ENCODE results near the gene SLC12A1. TPM values are rescaled to one million over a fixed set of nuclear protein-coding genes. Genes with fewer than 3 reads are reported as not detected.

The SLC12A1 gene
- polyA plus RNA-seq, 4 donors: 346 to 671 (median 502) TPM

GRCh38 chr15:48239334-48239733, 33.2 kb downstream of the SLC12A1 start:
- DNase-seq (ENCODE audit: low read depth in 4 of 4, low spot score in 3 of 4): no peak

DNA sequence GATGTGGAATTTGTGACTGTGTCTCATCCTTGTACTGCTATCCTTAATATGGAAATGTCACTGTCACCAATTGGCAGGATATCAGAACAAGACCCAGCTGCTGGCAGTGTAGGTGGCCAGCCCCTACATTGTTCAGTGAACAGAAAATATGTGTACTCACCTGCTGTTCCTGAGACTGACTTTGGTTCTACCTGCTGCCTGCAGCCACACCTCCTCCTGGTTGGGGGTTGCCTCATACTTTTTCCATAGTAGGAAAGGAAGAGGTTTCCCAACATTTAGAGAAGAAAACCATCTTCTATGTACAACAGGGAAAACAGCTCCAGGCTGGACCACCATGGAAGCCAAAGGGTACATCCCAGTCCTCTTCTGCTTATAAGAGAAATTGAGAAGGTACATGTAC, 35.9 kb downstream of the SLC12A1 start:
- DNase-seq (ENCODE audit: low read depth in 4 of 4, low spot score in 3 of 4): no peak

DNA sequence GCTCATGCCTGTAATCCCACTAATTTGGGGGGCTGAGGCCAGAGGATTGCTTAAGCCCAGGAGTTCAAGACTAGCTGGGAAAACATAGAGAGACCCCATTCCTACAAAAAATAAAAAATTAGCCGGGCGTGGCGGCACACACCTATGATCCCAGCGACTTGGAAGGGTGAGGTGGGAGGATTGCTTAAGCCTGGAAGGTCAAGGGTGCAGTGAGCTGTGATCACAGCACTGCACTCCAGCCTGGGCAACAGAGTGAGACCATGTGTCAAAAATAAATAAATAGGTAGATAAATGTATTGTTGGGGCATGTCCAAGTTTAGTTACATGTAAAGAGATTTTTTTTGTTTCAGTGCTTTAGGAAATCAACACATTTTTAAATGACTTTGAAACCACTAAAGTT, 36.4 kb downstream of the SLC12A1 start:
- DNase-seq (ENCODE audit: low read depth in 4 of 4, low spot score in 3 of 4): no peak

GRCh38 chr15:48244921-48245320, 38.8 kb downstream of the SLC12A1 start:
- DNase-seq (ENCODE audit: low read depth in 4 of 4, low spot score in 3 of 4): no peak

GRCh38 chr15:48248414-48248813, 42.3 kb downstream of the SLC12A1 start:
- DNase-seq (ENCODE audit: low read depth in 4 of 4, low spot score in 3 of 4): no peak

- DNase-seq (ENCODE audit: low read depth in 4 of 4, low spot score in 3 of 4): peak; percentile 28 to 65 (median 60)
Measured at GRCh38 chr15:48250640-48251076, 44.6 kb downstream of the SLC12A1 start.

DNA sequence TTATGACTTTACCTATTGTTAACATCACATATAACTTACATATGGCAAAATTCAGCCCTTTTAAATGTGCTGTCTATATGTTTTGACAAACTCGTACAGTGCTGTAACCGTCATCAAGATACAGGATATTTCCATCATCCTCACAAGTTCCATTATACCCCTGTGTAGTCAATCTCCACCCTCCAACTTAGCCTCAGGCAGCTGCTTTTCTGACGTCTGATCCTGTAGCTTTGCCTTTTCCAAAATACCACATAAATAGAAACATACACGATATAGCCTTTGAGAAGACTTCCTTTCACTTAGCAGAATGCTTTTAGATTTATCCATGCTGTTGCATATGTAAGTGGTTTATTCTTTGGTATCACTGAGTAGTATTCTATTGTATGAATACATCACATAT, 47.1 kb downstream of the SLC12A1 start:
- no peak for DNase-seq (ENCODE audit: low read depth in 4 of 4, low spot score in 3 of 4)

DNA sequence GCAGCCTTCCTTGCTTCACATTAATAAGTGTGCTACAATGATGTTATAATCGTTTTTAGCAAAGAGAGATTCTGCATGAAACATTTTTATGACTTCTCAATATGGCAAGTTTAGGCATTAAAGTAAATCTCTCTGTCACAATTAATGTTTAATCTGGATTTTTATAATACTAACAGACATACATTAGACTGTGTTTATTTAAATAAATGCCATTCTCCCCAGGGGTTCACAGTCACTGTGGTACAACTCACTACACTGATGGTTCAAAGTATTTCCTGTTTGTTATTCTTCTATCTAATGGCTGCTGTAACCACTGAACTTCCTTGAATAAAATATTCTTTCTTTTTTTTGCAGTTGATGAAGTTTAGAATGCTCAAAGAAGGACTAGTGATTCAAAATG, 59.0 kb downstream of the SLC12A1 start:
- DNase-seq (ENCODE audit: low read depth in 4 of 4, low spot score in 3 of 4): no peak

GRCh38 chr15:48266024-48266689, 60.1 kb downstream of the SLC12A1 start:
- DNase-seq (ENCODE audit: low read depth in 4 of 4, low spot score in 3 of 4): no peak

DNA sequence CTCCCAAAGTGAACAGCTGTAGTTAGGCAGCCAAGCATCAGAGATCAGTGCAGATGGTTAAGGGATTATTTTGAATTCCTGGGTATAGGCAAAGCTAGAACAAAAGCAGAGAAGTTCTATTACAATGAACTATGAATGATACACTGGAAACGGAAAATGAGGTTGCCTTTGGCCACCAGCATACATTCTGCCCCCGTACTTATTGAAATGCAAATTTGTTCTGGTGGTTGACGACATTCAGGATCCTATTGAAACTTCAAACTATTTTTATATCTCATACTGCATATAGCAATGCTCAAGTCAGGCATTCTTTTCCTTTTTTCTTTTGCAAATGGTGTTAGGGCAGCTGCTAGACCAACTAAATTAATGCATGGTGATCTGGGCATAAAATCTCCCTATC, 61.7 kb downstream of the SLC12A1 start:
- DNase-seq (ENCODE audit: low read depth in 4 of 4, low spot score in 3 of 4): no peak

GRCh38 chr15:48273049-48273448, 66.9 kb downstream of the SLC12A1 start:
- no peak for DNase-seq (ENCODE audit: low read depth in 4 of 4, low spot score in 3 of 4)

DNA sequence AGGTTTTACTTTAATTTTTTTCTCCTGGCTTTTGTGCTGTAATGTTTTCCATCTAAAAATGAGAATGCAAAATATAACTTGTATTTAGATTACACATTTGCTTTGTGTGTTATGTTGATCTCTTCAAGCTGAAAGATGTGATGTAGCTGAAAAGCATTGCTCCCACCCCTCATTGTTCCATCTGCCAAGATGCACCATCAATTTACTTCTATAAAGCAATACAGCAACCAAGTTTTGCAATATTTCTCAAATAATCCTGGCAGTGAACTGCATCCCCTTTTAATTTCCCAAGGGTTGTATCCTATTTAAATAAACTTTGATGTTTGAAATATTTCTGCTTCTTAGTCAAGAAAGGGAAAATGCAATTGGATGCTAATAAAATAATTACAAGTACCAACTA, 72.6 kb downstream of the SLC12A1 start:
- DNase-seq (ENCODE audit: low read depth in 4 of 4, low spot score in 3 of 4): no peak

- DNase-seq (ENCODE audit: low read depth in 4 of 4, low spot score in 3 of 4): no peak
Measured at GRCh38 chr15:48279608-48280007, 73.5 kb downstream of the SLC12A1 start.

DNA sequence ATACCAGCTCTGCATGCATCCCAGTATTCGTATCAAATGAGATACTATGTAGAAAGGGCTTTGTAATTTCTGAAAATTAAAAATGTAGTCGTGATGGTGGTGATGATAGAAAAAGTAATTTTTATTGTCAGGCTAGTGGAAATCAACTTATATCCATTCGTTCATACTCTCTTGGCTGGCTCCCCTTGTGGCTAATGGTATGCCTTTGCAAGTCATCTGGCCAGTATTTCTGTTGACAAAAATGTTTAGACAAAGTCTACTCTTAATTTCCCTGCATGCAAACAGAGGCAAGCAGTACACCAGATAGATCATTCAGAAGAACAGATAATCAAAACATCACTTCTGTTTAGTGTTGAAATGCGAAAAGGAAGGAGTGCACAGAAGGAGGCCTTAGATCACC, 75.6 kb downstream of the SLC12A1 start:
- no peak for DNase-seq (ENCODE audit: low read depth in 4 of 4, low spot score in 3 of 4)

- DNase-seq (ENCODE audit: low read depth in 4 of 4, low spot score in 3 of 4): no peak
Measured at GRCh38 chr15:48282216-48282615, 76.1 kb downstream of the SLC12A1 start.

DNA sequence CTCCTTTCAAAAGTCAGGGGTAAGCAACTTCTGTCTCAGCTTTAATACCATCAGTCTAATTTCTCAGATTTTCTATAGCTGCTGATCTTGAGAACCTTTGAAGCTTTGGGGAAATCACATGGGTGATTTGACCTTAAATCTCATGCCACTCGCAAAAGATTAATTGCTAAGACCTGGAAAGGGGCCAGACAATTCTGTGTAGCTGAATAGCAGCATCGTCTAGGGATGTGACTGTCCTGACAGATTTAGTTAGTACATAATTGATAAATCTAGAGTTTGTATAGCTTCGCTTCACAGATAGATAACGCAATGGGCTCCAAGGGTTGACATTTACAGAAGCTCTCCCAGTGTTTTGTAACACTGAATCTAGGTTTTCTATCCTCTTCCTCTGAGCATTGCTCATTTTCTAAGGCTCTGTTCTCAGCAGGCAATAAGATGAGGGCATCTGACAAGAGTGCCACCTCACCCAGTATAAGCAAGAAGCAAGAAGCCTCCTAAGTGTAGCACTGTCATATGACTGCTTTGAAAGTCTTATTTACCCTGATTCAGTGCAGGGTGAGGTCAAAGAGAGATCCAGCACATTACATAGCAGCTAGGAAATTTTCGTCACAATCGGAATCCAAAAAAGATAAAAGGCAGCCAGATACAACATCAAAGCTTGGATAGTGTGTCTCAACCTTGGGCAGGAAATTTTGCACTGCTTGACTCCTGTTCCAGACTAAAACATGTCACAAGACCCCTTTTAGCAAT, 77.5 kb downstream of the SLC12A1 start:
- DNase-seq (ENCODE audit: low read depth in 4 of 4, low spot score in 3 of 4): no peak

DNA sequence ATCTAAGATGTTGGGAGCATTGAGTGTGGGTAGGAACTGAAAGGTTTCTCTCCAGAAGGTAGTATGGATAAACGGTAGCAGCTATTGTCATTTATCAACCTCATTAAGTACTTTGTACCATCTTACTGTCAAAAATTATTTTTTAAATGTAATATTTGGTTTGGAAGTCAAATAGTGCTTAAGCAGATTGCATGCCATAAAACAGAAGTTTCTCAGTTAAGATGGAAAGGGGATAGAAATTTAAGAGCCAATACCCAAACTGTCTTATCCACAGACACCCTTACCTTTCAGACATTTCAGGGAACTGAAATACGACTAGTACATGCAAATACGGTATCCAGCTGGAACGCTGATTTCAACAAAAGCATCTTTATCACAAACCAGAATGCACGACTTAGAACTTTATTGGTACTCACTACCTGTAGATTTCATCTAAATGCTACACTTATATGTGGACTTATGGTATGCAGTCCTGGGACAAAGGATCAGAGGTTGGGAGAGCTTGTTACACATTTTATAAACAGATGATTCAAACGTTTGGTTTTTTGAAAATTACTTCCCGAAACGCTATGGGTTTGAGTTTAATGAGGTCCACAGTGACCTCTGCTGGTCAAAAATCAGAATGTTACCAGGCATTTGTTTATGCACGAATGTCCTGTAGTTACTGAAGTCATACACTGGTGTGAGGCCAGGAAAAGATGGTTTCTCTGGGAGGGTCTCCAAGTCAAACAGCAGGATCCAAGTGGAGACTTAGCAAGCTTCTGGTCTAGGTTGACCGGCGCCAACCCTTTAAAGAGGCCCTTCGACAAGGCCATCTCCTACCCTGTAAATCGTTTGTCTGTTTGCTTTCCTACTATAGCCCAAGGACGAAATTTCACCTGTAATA, 79.5 kb downstream of the SLC12A1 start:
- peak; percentile 73 to 87 (median 78) for DNase-seq (ENCODE audit: low read depth in 4 of 4, low spot score in 3 of 4)

DNA sequence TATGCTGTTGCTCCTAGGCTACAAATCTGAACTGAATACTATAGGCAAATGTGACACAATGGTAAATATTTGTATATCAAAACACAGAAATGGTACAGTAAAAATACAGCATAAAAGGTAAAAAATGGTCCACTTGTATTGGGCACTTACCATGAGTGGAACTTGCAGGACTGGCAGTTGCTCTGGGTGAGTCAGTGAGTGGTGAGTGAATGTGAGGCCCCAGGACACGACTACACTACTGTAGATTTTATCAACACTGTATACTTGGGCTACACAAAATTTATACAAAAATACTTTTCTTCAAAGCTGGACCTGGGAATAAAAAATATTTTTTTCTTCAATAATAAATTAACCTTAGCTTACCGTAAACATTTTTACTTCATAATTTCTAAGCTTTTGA, 83.5 kb downstream of the SLC12A1 start:
- DNase-seq (ENCODE audit: low read depth in 4 of 4, low spot score in 3 of 4): no peak

GRCh38 chr15:48292458-48292857, 86.4 kb downstream of the SLC12A1 start:
- no peak for DNase-seq (ENCODE audit: low read depth in 4 of 4, low spot score in 3 of 4)

DNA sequence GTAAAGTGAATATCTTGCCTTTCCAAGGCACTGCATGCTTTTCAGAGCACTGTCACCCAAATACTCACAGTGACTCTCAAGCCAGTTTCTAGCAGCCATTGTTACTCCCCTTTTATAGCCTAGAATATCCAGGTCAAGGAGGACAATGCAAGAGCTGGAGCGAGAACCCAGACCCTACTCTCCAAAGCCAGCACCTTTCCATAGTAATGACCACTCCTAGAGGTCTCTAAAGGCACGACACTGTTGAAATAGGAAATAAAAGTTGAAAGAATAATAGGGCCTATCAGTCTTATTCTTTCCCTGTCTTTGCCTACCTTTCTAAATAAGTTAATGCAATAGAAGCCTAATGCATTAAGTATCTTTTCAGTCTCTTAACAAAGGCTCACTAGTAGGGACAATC, 91.6 kb downstream of the SLC12A1 start:
- DNase-seq (ENCODE audit: low read depth in 4 of 4, low spot score in 3 of 4): no peak

DNA sequence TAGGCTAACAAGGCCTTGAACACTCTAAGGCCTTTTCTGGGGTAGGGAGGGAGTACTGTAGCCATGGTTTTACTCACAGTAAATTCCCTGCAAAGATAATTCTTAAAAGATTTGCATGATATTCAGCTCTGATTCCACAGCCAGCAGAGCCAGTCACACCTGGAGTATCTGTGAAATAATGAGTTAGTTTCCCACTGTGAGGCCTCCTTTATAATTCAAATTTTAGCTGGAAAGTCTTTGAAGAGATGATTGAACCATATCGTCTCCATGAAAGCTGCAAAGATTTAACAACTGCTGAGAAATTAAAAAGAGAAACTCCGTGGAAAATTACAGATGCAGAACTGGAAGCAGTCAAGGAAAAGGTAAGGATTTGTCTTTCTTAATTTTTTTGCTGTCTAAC, 92.8 kb downstream of the SLC12A1 start:
- DNase-seq (ENCODE audit: low read depth in 4 of 4, low spot score in 3 of 4): no peak

All from right renal pelvis (tissue), 4 donors.